Endothelial cell of umbilical vein (primary cell): Measurements from ENCODE around the gene CST9L. TPM values are rescaled to one million over a fixed set of nuclear protein-coding genes. Genes with fewer than 3 reads are reported as not detected.

Source experiments
- BruUV-seq: library from RNA; stranded (reverse); fragments of 400-500 nt; replicated peaks from 2 replicates; lab custom pipeline; 2021; lab: Mats Ljungman, UMichigan
- CTCF ChIA-PET: fragments of 300-600, 350-600 bp; sonication (Branson Sonifier 250); formaldehyde crosslinking; loops from one replicate; lab custom pipeline; 2021; ENCODE audit warnings: antibody characterized with exemption, inconsistent platforms; lab: Charles Lee
- POLR2A ChIA-PET: fragments of 300-600, 350-600 bp; sonication (Branson Sonifier 250); formaldehyde crosslinking; loops from one replicate; lab custom pipeline; 2021; ENCODE audit warnings: antibody characterized with exemption, inconsistent platforms; lab: Charles Lee
- DNase-seq: peaks from one replicate; pipeline ENCODE4 v3.0.0-alpha.2; 2011; ENCODE audit warnings: low read depth, low spot score
- FAIRE-seq: peaks from 2 replicates; lab custom pipeline; 2011; peaks lifted over from hg19 to GRCh38; lab: Jason Lieb, UNC
- H2AFZ ChIP-seq: 2 replicates; pipeline ENCODE4 v1.6.0; 2012; ENCODE audit warnings: low read depth, low read length, control low read depth, inconsistent platforms
- H3K27ac ChIP-seq: 2 replicates; pipeline ENCODE4 v1.5.1; 2011; ENCODE audit warnings: low read depth, mild to moderate bottlenecking, control low read depth, low read length, moderate library complexity; ENCODE audit not compliant: insufficient read depth
- H3K27me3 ChIP-seq, 2 experiments: 2 replicates each; pipeline versions ENCODE4 v1.6.0 to v1.6.1; 2011; ENCODE audit warnings: low read length in 2 of 2, mixed read lengths in 1 of 2; ENCODE audit not compliant: control insufficient read depth in 2 of 2, insufficient read depth in 2 of 2
- H3K36me3 ChIP-seq, 2 experiments: 2 replicates in 1 of 2; 3 replicates in 1 of 2; pipeline ENCODE4 v1.5.1; 2011; ENCODE audit warnings: low read length in 2 of 2, mild to moderate bottlenecking in 1 of 2, moderate library complexity in 1 of 2; ENCODE audit not compliant: control insufficient read depth in 2 of 2, insufficient read depth in 2 of 2; ENCODE audit errors: extremely low read depth in 1 of 2
- H3K4me1 ChIP-seq: 3 replicates; pipeline ENCODE4 v1.5.1; 2011; ENCODE audit warnings: mild to moderate bottlenecking, low read length; ENCODE audit not compliant: control insufficient read depth, insufficient read depth; ENCODE audit errors: extremely low read depth
- H3K4me2 ChIP-seq: 2 replicates; pipeline ENCODE4 v1.6.1; 2011; ENCODE audit warnings: low read length, control low read depth, mixed read lengths; ENCODE audit not compliant: insufficient read depth
- H3K4me3 ChIP-seq, 3 experiments: fragments of 200-600 bp in 1 of 3; sonication (generic), shearing (Covaris generic) in 1 of 3; replicated peaks in 1 of 3; 2 replicates each; pipeline ENCODE4 v1.5.1; 2011 to 2016; ENCODE audit warnings: control low read depth in 3 of 3, low read length in 3 of 3, mild to moderate bottlenecking in 2 of 3, inconsistent platforms in 1 of 3, low read depth in 1 of 3, moderate library complexity in 1 of 3; ENCODE audit not compliant: insufficient read depth in 1 of 3
- H3K79me2 ChIP-seq: 2 replicates; pipeline ENCODE4 v1.6.0; 2012; ENCODE audit warnings: low read length, inconsistent platforms; ENCODE audit not compliant: control insufficient read depth, insufficient read depth
- H3K9ac ChIP-seq: replicated peaks from 2 replicates; pipeline ENCODE3; 2011; ENCODE audit warnings: low read length, control low read depth; ENCODE audit not compliant: insufficient read depth; ENCODE audit errors: extremely low read depth
- H3K9me1 ChIP-seq: replicated peaks from 3 replicates; pipeline ENCODE4 v1.6.0; 2011; ENCODE audit warnings: mild to moderate bottlenecking, low read length; ENCODE audit not compliant: control insufficient read depth, insufficient read depth; ENCODE audit errors: extremely low read depth
- H3K9me3 ChIP-seq: replicated peaks from 2 replicates; pipeline ENCODE4 v1.5.1; 2012; ENCODE audit warnings: low read length, inconsistent platforms; ENCODE audit not compliant: control insufficient read depth, insufficient read depth
- H4K20me1 ChIP-seq: replicated peaks from 2 replicates; pipeline ENCODE3; 2011; ENCODE audit warnings: mild to moderate bottlenecking, low read length; ENCODE audit not compliant: control insufficient read depth, insufficient read depth; ENCODE audit errors: extremely low read depth
- EZH2 ChIP-seq: IDR thresholded peaks from 2 replicates; pipeline ENCODE4 v1.6.1; 2012; ENCODE audit warnings: borderline replicate concordance, low read depth, mild to moderate bottlenecking, moderate library complexity, low read length, inconsistent platforms; ENCODE audit not compliant: severe bottlenecking
- FOS ChIP-seq: IDR thresholded peaks from 2 replicates; pipeline ENCODE4 v1.6.1; 2011; ENCODE audit warnings: mild to moderate bottlenecking, low read length, moderate library complexity, borderline replicate concordance; ENCODE audit not compliant: insufficient read depth
- GATA2 ChIP-seq: IDR thresholded peaks from 2 replicates; pipeline ENCODE4 v1.7.0; 2011; ENCODE audit warnings: low read depth, mild to moderate bottlenecking, moderate library complexity, mixed read lengths, low read length; ENCODE audit not compliant: insufficient read length, insufficient read depth
- JUN ChIP-seq: IDR thresholded peaks from 2 replicates; pipeline ENCODE4 v1.6.1; 2011; ENCODE audit warnings: borderline replicate concordance, low read depth; ENCODE audit not compliant: insufficient read length, insufficient read depth
- MYC ChIP-seq: IDR thresholded peaks from one replicate; pipeline ENCODE4 v1.6.1; 2011; ENCODE audit warnings: mild to moderate bottlenecking, low read depth, low read length
- POLR2A ChIP-seq: IDR thresholded peaks from 2 replicates; pipeline ENCODE4 v1.6.1; 2012; ENCODE audit warnings: low read depth, mild to moderate bottlenecking, control low read depth, low read length
- POLR2AphosphoS5 ChIP-seq: IDR thresholded peaks from 2 replicates; pipeline ENCODE4 v1.6.1; 2012; ENCODE audit warnings: low read depth, mild to moderate bottlenecking, control low read depth, low read length, moderate library complexity; ENCODE audit not compliant: insufficient read depth
- dilution Hi-C: fragments of 300-500 bp; cut with MboI; formaldehyde crosslinking; loops from one replicate; pipeline ENCODE4 v1.15.0; 2019; ENCODE audit warnings: low sequenced_read_pairs; ENCODE audit not compliant: extremely low pct_ligation_motif_present
- intact Hi-C: fragments of 100-400 bp; cut with micrococcal nuclease; formaldehyde crosslinking; loops from one replicate; pipeline ENCODE4 v1.10.0; 2022
- polyA plus RNA-seq, 4 experiments: library from polyadenylated mRNA; depleted of rRNA in 3 of 4; stranded (reverse) in 3 of 4; unstranded in 1 of 4; fragments of >200 nt; gene quantifications; 2 replicates each; pipeline versions ENCODE4 v1.2.1 to v1.2.3, GENCODE V29; 2011 to 2012; ENCODE audit warnings: missing spikeins in 1 of 4
- total RNA-seq: library from RNA; stranded (reverse); gene quantifications from 2 replicates; pipeline ENCODE4 v1.2.3, GENCODE V29; 2021
- TF ChIP-seq, protein P1 (sequence below), 2 donors: IDR thresholded peaks; 1 replicate in 1 of 2; 2 replicates in 1 of 2; pipeline ENCODE4 v1.5.1; 2011; ENCODE audit warnings: low read length in 2 of 2, mild to moderate bottlenecking in 2 of 2, moderate library complexity in 2 of 2, control low read depth in 1 of 2, inconsistent platforms in 1 of 2, low read depth in 1 of 2; ENCODE audit not compliant: insufficient read depth in 1 of 2; ENCODE audit errors: extremely low read depth in 1 of 2
- TF ChIP-seq, protein P2 (sequence below): IDR thresholded peaks from 2 replicates; pipeline ENCODE4 v1.6.1; 2011; ENCODE audit not compliant: insufficient read depth, insufficient read length

The CST9L gene
- total and polyA plus RNA-seq, 2 donors (not counting 3 experiments of a cell fraction or from before 2014, with no cell fraction given) = not detected

DNA sequence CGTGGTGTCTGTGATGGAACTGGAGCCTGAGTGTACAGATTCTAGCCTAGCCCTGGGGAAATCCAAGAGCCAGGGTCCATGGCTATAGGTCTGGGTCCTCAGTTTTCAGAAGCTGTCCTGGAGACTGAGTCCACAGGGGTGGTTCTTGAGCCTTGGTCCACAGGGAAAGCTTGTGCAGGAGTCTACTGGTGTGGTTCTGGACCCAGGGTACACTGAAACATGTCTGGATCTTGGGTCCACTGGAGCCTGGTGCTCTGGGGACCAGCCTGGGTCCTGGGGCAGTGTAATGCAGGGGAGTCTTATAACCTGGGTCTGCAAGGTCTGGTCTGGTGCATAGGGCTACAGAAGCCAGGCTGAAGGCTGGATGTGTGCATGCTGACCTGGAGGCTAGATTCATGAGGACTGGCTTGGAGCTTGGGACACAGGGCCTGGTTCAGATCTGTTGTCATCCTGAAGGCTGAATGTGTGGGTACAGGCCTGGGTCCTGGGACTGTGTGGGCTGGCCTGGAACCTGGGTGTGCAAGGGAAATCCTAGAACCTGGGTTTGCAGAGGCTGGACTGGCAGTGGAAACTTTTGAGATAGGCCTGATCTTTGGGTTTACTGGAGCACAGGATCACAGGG lies 5.5 kb downstream of the CST9L start:
- Histone ChIP-seq H3K9me3 (no peaks in the 10 kb centered on the region), H3K36me3 (no peaks in the 10 kb centered on the region), H3K4me2 (no peak overlapping the region), H2AFZ (no peak overlapping the region), H3K27ac (no peak overlapping the region), H3K9ac (no peak overlapping the region), H4K20me1 (no peaks in the 10 kb centered on the region), H3K79me2 (no peaks in the 10 kb centered on the region), H3K4me1 (no peaks in the 10 kb centered on the region), H3K27me3 (no peaks in the 10 kb centered on the region), H3K9me1 (no peaks in the 10 kb centered on the region), H3K4me3 (no peak overlapping the region)
- ChIA-PET POLR2A (no interaction called here), CTCF (no interaction called here)
- DNase-seq (no peak), FAIRE-seq (no peak)
- BruUV-seq = no TSS peak
- dilution Hi-C loops (no loop called here), intact Hi-C loops (no loop called here)
- TF ChIP-seq, protein P1, sequence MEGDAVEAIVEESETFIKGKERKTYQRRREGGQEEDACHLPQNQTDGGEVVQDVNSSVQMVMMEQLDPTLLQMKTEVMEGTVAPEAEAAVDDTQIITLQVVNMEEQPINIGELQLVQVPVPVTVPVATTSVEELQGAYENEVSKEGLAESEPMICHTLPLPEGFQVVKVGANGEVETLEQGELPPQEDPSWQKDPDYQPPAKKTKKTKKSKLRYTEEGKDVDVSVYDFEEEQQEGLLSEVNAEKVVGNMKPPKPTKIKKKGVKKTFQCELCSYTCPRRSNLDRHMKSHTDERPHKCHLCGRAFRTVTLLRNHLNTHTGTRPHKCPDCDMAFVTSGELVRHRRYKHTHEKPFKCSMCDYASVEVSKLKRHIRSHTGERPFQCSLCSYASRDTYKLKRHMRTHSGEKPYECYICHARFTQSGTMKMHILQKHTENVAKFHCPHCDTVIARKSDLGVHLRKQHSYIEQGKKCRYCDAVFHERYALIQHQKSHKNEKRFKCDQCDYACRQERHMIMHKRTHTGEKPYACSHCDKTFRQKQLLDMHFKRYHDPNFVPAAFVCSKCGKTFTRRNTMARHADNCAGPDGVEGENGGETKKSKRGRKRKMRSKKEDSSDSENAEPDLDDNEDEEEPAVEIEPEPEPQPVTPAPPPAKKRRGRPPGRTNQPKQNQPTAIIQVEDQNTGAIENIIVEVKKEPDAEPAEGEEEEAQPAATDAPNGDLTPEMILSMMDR (IDR thresholded peaks at IDR 0.05; ENCODE audit: extremely low read depth in 1 of 2, insufficient read depth in 1 of 2, low read depth in 1 of 2, low read length in 2 of 2) = no peak
- no peak for TF ChIP-seq FOS
- TF ChIP-seq GATA2 = no peak
- no peak for TF ChIP-seq POLR2A
- TF ChIP-seq POLR2AphosphoS5 = no peak
- TF ChIP-seq JUN = no peak
- TF ChIP-seq EZH2 = no peak
- TF ChIP-seq MYC = no peak
- TF ChIP-seq, protein P2, sequence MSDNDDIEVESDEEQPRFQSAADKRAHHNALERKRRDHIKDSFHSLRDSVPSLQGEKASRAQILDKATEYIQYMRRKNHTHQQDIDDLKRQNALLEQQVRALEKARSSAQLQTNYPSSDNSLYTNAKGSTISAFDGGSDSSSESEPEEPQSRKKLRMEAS = no peak
